Measurements from ENCODE around the gene SLC25A3.

- TF ChIP-seq ZNF274 (IDR thresholded peaks at IDR 0.05; ENCODE audit: low read depth, low read length) (no peak), SUZ12 (IDR thresholded peaks at IDR 0.05; ENCODE audit: extremely low read depth, insufficient read depth, insufficient read length) (no peak), YY1 (IDR thresholded peaks at IDR 0.05; ENCODE audit: insufficient read depth, insufficient read length) (no peak)
These were observed 757 bp downstream of the SLC25A3 start for GRCh38 chr12:98594050-98594835.

Measured in NT2/D1 (cell line).